Esophagus squamous epithelium (tissue), 4 donors: Measurements from ENCODE around the gene GRK4.

Experiments
- CTCF ChIP-seq, 6 experiments: fragments of 450-650 bp in 4 of 6; fragments of 200-600 bp in 2 of 6; sonication (generic) in 2 of 6; IDR thresholded peaks; one replicate each; pipeline ENCODE4 v1.5.1; 2016 to 2019; ENCODE audit warnings: antibody characterized with exemption in 6 of 6, mild to moderate bottlenecking in 4 of 6, moderate library complexity in 4 of 6
- POLR2A ChIP-seq, 4 donors: fragments of 450-650 bp; IDR thresholded peaks; one replicate each; pipeline ENCODE4 v1.6.1; 2017; ENCODE audit warnings: antibody characterized with exemption in 4 of 4, mild to moderate bottlenecking in 4 of 4, moderate library complexity in 3 of 4

DNA sequence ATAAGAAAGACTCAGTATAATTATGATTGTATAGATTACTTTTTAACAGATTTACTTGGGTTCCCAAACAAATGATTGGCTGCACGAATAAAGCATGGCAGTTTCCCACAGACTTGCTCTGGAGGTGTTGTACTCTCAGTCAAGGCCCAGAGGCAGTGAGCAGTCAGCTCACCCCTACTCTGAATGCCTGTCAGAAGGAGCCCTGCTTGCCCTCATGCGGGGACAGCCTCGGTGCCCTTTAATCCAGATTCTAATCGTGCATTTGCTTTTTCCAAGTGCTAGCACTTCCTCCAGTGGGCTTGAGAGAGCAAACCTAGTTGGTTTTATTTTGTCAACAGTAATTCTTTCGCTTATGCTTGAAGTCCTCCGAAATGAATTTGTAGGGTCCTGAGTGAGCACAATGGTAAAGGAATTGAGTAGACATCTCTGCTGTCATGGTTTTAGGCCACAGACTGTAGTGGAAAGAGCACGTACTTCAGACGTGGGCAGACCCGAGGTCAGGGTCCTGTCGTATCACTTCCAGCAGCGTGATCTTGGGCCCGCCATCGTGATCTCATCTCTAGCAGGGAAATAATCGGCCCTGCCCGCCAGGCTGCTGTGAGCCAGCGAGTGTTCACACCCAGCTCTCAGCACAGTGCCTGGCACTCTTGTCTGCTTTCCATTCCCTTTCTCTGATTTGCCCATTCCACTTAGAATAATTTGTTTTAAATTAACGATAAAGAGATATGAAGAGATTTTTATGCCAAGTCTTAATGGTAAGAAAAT is 48.3 kb downstream of the GRK4 start:
- TF ChIP-seq POLR2A (IDR thresholded peaks at IDR 0.05) (no peak), CTCF (IDR thresholded peaks at IDR 0.05) (no peak)
